ENCODE results near the gene DEAF1.
"Not testable (repeated sequence)": the region's sequence is repeated elsewhere in the genome, so short reads cannot be mapped to it uniquely, and the experiment has no call there.

Gene DEAF1

GRCh38 chr11:650482-650881, 44.5 kb downstream of the DEAF1 start:
- H3K9me3 ChIP-seq (ENCODE audit: control insufficient read depth, low read length): no peaks in the 10 kb centered on the region
- peaks cover 21% of the 10 kb centered on the region for H3K36me3 ChIP-seq (ENCODE audit: control insufficient read depth, insufficient read depth, low read length, severe bottlenecking)
- no peak overlapping the region for H3K9ac ChIP-seq (ENCODE audit: low read length)
- no peaks in the 10 kb centered on the region for H3K4me1 ChIP-seq (ENCODE audit: control insufficient read depth, insufficient read depth, low read length)
- H3K27me3 ChIP-seq (replicated peaks; ENCODE audit: control insufficient read depth, insufficient read depth, low read length): no peaks in the 10 kb centered on the region
- no peak for DNase-seq (ENCODE audit: low read depth)
- no peak overlapping the region for H3K4me3 ChIP-seq (ENCODE audit: low read length)

- H3K36me3 ChIP-seq (ENCODE audit: control insufficient read depth, insufficient read depth, low read length, severe bottlenecking): peaks cover 15% of the 10 kb centered on the region
- not testable (repeated sequence) for DNase-seq (ENCODE audit: low read depth); H3K9ac ChIP-seq (ENCODE audit: low read length); H3K9me3 ChIP-seq (ENCODE audit: control insufficient read depth, low read length); H3K4me3 ChIP-seq (ENCODE audit: low read length); H3K27me3 ChIP-seq (replicated peaks; ENCODE audit: control insufficient read depth, insufficient read depth, low read length); H3K4me1 ChIP-seq (ENCODE audit: control insufficient read depth, insufficient read depth, low read length)
Observed at GRCh38 chr11:647672-648158, 47.3 kb downstream of the DEAF1 start.

GRCh38 chr11:646214-646613, 48.8 kb downstream of the DEAF1 start:
- Histone ChIP-seq H3K36me3 (ENCODE audit: control insufficient read depth, insufficient read depth, low read length, severe bottlenecking) (peaks cover 12% of the 10 kb centered on the region), H3K9ac (ENCODE audit: low read length) (no peak overlapping the region), H3K9me3 (ENCODE audit: control insufficient read depth, low read length) (no peaks in the 10 kb centered on the region), H3K4me3 (ENCODE audit: low read length) (no peak overlapping the region), H3K27me3 (replicated peaks; ENCODE audit: control insufficient read depth, insufficient read depth, low read length) (no peaks in the 10 kb centered on the region), H3K4me1 (ENCODE audit: control insufficient read depth, insufficient read depth, low read length) (no peaks in the 10 kb centered on the region)
- no peak for DNase-seq (ENCODE audit: low read depth)

- DNase-seq (ENCODE audit: low read depth): no peak
- H3K4me3 ChIP-seq (ENCODE audit: low read length): no peak overlapping the region
- no peaks in the 10 kb centered on the region for H3K9me3 ChIP-seq (ENCODE audit: control insufficient read depth, low read length)
- peaks cover 8% of the 10 kb centered on the region for H3K36me3 ChIP-seq (ENCODE audit: control insufficient read depth, insufficient read depth, low read length, severe bottlenecking)
- H3K4me1 ChIP-seq (ENCODE audit: control insufficient read depth, insufficient read depth, low read length): no peaks in the 10 kb centered on the region
- H3K9ac ChIP-seq (ENCODE audit: low read length): no peak overlapping the region
- H3K27me3 ChIP-seq (replicated peaks; ENCODE audit: control insufficient read depth, insufficient read depth, low read length): no peaks in the 10 kb centered on the region
Observed at GRCh38 chr11:645536-645935, 49.5 kb downstream of the DEAF1 start.

- Histone ChIP-seq H3K9ac (ENCODE audit: low read length) (no peak overlapping the region), H3K4me1 (ENCODE audit: control insufficient read depth, insufficient read depth, low read length) (no peaks in the 10 kb centered on the region), H3K9me3 (ENCODE audit: control insufficient read depth, low read length) (no peaks in the 10 kb centered on the region), H3K4me3 (ENCODE audit: low read length) (no peak overlapping the region), H3K36me3 (ENCODE audit: control insufficient read depth, insufficient read depth, low read length, severe bottlenecking) (peaks cover 8% of the 10 kb centered on the region), H3K27me3 (replicated peaks; ENCODE audit: control insufficient read depth, insufficient read depth, low read length) (no peaks in the 10 kb centered on the region)
- DNase-seq (ENCODE audit: low read depth): no peak
Observed at GRCh38 chr11:643849-644738, 50.9 kb downstream of the DEAF1 start.

- H3K9ac ChIP-seq (ENCODE audit: low read length): no peak overlapping the region
- no peaks in the 10 kb centered on the region for H3K27me3 ChIP-seq (replicated peaks; ENCODE audit: control insufficient read depth, insufficient read depth, low read length)
- H3K9me3 ChIP-seq (ENCODE audit: control insufficient read depth, low read length): no peaks in the 10 kb centered on the region
- H3K36me3 ChIP-seq (ENCODE audit: control insufficient read depth, insufficient read depth, low read length, severe bottlenecking): peaks cover 3% of the 10 kb centered on the region
- DNase-seq (ENCODE audit: low read depth): no peak
- H3K4me1 ChIP-seq (ENCODE audit: control insufficient read depth, insufficient read depth, low read length): no peaks in the 10 kb centered on the region
- H3K4me3 ChIP-seq (ENCODE audit: low read length): no peak overlapping the region
Observed at GRCh38 chr11:643366-643765, 51.7 kb downstream of the DEAF1 start.

- DNase-seq (ENCODE audit: low read depth): no peak
- H3K9ac ChIP-seq (ENCODE audit: low read length): no peak overlapping the region
- H3K36me3 ChIP-seq (ENCODE audit: control insufficient read depth, insufficient read depth, low read length, severe bottlenecking): peaks cover 3% of the 10 kb centered on the region
- no peaks in the 10 kb centered on the region for H3K4me1 ChIP-seq (ENCODE audit: control insufficient read depth, insufficient read depth, low read length)
- H3K4me3 ChIP-seq (ENCODE audit: low read length): no peak overlapping the region
- H3K9me3 ChIP-seq (ENCODE audit: control insufficient read depth, low read length): no peaks in the 10 kb centered on the region
- no peaks in the 10 kb centered on the region for H3K27me3 ChIP-seq (replicated peaks; ENCODE audit: control insufficient read depth, insufficient read depth, low read length)
Observed at GRCh38 chr11:641806-642370, 53.1 kb downstream of the DEAF1 start.

- Histone ChIP-seq H3K9me3 (ENCODE audit: control insufficient read depth, low read length) (no peaks in the 10 kb centered on the region), H3K27me3 (replicated peaks; ENCODE audit: control insufficient read depth, insufficient read depth, low read length) (no peaks in the 10 kb centered on the region), H3K9ac (ENCODE audit: low read length) (no peak overlapping the region), H3K36me3 (ENCODE audit: control insufficient read depth, insufficient read depth, low read length, severe bottlenecking) (peaks cover 3% of the 10 kb centered on the region), H3K4me3 (ENCODE audit: low read length) (no peak overlapping the region), H3K4me1 (ENCODE audit: control insufficient read depth, insufficient read depth, low read length) (no peaks in the 10 kb centered on the region)
- DNase-seq (ENCODE audit: low read depth): no peak
Observed at GRCh38 chr11:640021-640706, 54.9 kb downstream of the DEAF1 start.

GRCh38 chr11:639332-639955, 55.6 kb downstream of the DEAF1 start:
- Histone ChIP-seq H3K4me3 (ENCODE audit: low read length) (no peak overlapping the region), H3K9me3 (ENCODE audit: control insufficient read depth, low read length) (no peaks in the 10 kb centered on the region), H3K9ac (ENCODE audit: low read length) (no peak overlapping the region), H3K4me1 (ENCODE audit: control insufficient read depth, insufficient read depth, low read length) (no peaks in the 10 kb centered on the region), H3K36me3 (ENCODE audit: control insufficient read depth, insufficient read depth, low read length, severe bottlenecking) (peaks cover 3% of the 10 kb centered on the region), H3K27me3 (replicated peaks; ENCODE audit: control insufficient read depth, insufficient read depth, low read length) (no peaks in the 10 kb centered on the region)
- DNase-seq (ENCODE audit: low read depth): no peak

- H3K4me3 ChIP-seq (ENCODE audit: low read length): no peak overlapping the region
- H3K27me3 ChIP-seq (replicated peaks; ENCODE audit: control insufficient read depth, insufficient read depth, low read length): no peaks in the 10 kb centered on the region
- DNase-seq (ENCODE audit: low read depth): no peak
Observed at GRCh38 chr11:638631-639331, 56.2 kb downstream of the DEAF1 start.

More at GRCh38 chr11:638631-639331, 56.2 kb downstream of the DEAF1 start:
- Histone ChIP-seq H3K36me3 (ENCODE audit: control insufficient read depth, insufficient read depth, low read length, severe bottlenecking) (peaks cover 3% of the 10 kb centered on the region), H3K9ac (ENCODE audit: low read length) (no peak overlapping the region), H3K9me3 (ENCODE audit: control insufficient read depth, low read length) (no peaks in the 10 kb centered on the region), H3K4me1 (ENCODE audit: control insufficient read depth, insufficient read depth, low read length) (no peaks in the 10 kb centered on the region)
